Activated gamma-delta T cell (primary cell): ENCODE measurements around the gene ZZZ3.
"Not testable (repeated sequence)": the region's sequence is repeated elsewhere in the genome, so short reads cannot be mapped to it uniquely, and the experiment has no call there.

Source experiments
- DNase-seq: peaks from one replicate; lab custom pipeline; 2025; lab: John Stamatoyannopoulos, UW

ZZZ3 gene

DNA sequence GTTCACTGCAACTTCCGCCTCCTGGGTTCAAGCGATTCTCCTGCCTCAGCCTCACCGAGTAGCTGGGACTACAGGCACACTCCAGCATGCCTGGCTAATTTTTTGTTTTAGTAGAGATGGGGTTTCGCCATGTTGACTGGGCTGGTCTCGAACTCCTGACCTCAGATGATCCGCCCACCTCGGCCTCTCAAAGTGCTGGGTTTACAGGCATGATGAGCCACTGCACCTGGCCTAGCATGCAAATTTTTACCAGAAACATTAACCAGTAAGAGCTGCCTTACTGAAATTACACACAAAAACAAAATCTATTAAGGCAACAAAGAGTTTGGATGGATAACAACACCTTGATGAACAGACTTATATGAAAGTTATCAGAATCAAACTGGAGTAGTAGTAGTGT is 12.1 kb downstream of the ZZZ3 start:
- no peak for DNase-seq

DNA sequence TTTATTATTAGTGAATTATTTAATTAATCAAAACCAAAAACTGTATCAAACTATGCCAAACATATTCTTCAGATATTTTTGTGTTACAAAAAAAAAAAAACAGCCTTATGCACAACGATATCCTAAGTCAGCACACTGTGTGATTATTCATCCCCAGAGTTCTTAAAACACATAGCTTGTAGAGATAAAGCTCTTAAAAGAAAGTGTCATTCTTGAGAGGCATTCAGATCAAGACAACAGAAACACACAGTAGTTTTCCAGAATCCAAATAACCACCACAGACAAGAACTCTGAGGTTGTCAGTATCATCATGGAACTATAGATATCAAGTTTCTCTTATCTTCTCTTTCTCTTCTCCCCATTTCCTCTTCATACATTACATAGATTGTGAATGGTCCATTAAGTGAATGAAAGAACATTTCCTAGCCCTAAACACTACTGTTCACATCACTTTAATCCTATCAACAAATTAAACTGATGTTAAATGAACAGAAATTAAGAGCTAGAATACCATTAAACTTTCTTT is 13.5 kb downstream of the ZZZ3 start:
- DNase-seq: no peak

DNA sequence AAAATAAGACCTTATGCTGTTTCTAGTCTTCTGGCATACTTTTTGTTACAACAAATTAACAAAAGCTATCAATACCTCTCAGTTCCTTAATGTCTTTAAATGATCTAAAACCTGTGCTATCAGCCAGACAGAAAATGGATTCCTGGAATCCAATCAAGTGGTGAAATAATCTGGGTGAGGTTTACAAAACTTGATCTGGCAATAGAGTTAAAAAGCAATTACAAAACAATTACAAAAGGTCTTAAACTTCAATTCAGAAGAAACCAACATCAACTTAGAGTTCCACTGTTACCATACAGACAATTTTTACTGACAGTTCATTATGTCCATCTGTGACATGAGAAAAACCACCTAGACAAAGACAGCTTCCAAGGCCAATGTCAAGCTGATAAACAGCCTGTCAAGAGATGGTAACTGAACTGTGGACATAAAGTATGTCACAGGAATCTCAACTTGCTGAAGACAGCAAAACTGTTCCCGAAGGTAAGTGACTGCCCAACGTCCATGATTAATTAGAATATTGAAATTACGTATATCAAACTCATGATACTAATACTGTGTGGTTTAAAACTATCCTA is 17.4 kb downstream of the ZZZ3 start:
- no peak for DNase-seq

DNA sequence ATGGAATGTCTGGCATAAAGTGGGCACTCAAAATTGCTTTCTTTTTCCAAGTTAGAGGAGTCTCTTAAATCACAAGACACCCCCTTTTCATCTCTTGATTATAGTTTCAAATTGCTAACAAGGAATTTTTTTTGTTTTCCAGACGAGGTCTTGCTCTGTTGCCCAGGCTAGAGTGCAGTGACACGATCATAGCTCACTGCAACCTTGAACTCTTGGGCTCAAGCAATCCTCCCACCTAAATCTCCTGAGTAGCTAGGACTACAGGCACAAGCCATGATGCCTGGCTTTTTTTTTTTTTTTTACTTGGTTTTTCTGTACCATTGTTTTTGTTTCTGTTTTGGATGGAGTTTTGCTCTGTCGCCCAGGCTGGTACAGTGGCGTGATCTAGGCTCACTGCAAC is 20.8 kb downstream of the ZZZ3 start:
- DNase-seq: no peak

DNA sequence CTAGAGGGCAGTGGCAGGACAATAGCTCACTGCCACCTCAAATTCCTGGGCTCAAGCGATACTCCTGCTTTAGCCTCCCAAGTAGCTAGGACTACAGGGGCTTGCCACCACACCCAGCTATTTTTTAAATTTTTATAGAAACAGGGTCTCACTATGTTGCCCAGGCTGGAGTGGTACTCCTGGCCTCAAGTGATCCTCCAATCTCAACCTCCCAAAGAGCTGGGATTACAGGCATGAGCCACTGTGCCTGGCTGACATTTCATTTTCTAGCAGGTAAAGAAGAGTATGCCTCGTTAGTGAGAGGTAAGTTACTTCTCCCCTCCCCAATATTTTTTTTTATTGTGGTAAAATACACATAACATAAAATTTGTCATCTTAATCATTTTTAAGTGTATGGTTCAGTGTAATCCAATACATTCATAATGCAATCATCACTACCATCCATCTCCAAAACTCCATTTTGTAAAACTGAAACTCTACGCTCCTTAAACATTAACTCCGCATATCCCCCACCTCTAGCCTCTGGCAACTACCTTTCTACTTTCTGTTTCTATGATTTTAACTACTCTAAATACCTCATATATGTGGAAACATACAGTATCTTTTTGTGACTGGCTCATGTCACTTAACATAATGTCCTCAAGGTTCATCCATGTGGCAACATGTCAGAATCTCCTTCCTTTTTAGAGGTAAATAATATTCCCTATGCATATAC is 22.4 kb downstream of the ZZZ3 start:
- DNase-seq: no peak

DNA sequence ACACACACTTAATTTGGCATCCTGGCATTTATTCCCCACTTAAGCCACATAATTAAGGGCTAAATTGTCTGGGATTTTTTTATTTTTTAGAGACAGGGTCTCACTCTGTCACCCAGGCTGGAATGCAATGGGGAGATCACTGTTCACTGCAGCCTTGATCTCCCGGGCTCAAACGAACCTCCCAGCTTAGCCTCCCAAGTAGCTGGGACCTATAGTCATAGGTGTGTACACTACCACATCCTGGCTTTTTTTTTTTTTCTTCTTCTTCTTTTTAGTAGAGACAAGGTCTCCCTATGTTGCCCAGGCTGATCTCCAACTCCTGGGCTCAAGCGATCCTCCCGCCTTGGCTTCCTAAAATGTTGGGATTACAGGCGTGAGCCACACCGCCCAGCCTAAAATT is 24.2 kb downstream of the ZZZ3 start:
- no peak for DNase-seq

DNA sequence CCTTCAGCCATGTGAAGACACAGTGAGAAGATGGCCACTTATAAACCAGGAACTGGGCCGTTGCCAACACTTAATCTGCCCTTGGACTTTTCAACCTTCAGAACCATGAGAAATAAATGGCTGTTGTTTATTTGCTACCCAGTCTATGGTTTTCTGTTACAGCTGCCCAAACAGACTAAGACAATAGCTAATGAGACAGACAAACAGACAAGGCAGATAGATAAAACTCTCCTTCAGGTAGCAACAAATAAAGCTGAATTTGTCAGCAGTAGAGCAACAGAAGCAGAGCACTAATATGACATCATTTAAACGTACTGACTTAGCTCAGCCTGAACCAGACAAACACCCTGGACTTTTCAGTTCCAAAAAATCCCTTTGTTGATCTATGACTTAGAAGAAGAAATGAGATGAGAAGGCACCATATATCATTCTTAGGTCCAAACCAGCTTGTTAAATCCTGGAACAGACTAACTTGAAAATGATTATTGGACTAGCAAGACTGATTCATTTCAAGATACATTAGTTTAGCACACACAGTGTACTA is 27.0 kb downstream of the ZZZ3 start:
- DNase-seq: no peak

DNA sequence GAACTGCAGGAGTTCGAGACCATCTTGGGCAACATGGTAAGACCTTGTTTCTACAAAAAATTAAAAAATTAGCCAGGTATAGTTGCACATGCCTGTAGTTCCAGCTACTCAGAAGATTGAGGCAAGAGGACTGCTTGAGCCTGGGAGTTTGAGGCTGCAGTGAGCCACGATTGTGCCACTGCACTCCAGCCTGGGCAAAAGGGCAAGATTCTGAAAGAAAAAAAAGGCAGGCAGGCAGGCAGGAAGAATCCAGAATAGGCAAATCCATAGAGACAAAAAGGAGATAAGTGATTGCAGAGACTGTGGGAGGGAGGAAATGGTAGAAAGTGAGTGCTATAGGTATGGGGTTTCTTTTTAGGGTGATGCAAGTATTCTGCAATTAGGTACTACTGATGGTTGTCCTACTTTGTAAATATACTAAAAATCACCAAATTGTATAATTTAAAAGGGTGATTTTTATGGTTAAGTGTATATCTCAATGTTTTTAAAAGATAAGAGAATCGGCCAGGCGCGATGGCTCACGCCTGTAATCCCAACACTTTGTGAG is 29.4 kb downstream of the ZZZ3 start:
- no peak for DNase-seq

DNA sequence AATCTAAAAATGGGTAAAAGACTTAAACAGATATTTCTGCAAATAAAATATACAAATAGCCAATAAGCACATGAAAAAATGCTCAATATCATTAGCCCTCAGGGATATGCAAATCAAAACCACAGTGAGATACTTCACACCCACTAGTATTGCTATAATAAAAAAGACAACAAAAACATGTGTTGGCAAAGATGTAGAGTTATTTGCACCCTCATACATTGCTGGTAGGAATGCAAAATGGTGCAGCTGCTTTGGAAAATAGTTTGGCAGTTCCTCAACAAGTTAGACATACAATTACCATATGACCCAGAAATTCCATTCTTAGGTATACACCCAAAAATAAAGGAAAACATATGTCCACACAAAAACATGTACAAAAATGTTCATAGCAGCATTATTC is 30.2 kb downstream of the ZZZ3 start:
- no peak for DNase-seq

DNA sequence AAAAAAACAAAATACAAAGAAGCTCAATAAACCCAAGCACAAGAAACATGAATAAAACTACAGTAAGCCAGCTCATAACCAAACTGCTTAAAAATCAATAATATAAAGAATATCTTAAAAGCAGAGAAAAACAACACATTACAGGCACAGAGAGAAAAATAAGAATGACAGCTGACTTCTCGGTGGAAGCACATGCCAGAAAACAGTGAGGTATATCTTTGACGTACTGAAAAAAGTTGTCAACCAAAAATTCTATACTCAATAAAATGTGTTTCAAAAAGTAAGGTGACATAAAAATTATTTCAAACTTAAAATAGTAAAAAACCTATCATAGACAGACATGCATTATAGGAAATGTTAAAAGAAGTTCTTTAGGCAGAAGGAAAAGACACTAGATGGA is 33.3 kb downstream of the ZZZ3 start:
- no peak for DNase-seq

DNA sequence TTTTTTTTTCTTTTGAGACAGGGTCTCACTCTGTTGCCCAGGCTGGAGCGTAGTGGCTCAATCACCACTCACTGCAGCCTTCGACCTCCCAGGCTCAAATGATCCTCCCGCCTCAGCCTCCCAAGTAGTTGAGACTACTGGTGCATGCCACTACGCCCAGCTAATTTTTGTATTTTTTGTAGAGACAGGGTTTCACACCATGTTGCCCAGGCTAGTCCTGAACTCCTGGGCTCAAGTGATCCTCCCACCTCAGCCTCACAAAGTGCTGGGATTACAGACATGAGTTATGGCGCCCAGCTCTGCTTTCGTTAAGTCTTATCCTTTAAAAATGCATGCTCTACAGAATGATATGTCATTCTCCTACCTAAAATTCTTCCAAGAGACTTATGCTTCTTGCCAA is 36.2 kb downstream of the ZZZ3 start:
- DNase-seq: not testable (repeated sequence)

DNA sequence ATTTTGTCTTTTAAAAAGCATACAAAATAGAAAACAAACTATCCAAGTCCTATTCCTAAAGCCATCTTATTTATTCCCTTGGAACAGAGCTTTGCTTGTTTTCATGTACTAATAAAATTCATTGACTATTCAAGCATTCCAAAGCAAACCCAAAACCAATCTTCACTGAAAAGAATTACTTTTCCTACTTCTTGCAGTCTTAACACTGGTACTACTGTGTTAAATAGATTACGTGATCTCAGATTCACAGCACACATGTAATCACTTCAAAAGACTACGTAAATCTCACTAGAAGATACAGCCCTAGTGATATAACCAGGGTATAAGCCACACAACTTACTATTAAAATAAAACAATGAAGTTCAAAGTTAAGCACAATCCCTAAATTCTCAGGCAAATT is 39.0 kb downstream of the ZZZ3 start:
- no peak for DNase-seq

DNA sequence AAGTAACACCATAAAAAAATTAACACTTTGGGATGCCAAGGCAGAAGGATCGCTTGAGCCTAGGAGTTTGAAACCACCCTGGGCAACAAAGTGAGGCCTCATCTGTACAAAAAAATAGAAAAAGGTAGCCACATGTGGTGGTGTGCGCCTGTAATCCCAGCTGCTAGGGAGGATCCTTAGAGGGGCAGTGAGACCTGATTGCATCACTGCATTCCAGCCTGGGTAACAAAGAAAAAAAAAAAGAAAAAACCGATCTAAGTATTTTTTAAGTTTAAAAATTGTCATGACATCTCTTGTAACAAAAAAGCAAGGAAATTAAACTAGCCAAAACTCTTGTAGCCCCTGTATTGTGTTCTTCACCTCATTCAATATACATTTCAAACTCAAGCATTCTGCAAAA is 39.5 kb downstream of the ZZZ3 start:
- no peak for DNase-seq

DNA sequence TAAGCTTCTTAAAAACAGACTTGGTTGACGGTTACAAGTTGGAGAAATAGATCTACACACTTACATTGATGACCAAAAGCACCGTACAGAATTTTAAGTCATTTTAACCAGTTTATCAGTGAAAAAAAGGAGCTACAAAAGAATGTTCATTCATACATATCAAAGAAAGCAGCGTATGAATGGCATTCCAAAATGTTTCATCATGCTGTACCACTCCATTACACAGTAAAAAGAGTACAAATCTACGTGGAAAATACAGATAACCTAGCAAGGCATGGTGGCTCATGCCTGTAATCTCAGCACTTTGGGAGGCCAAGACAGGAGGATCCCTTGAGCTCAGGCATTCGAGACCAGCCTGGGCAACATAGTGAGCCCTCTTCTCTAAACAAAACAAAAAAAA is 40.3 kb downstream of the ZZZ3 start:
- DNase-seq: no peak

DNA sequence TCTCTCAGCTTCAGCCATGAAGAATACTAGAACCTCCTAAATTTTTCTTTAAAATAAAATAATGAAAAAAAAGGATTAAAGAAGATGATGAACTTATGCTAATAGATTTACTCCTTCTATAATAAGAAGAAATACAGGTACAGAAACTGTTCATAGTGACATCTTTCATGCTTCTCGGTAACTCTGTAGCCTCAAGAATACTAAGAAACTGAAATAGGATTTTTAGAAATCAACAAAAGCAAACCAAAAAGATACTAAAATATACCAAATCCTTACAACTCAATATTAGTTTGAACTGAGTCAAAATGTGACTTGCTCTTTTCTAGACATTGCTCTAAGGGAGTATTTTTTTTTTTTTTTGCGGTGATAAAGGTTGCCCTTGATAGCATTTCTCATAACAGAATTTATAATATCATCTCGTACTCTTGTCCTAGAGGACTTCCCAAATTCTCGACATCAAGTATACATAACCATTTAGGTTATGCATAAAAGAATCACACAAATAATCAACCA is 42.8 kb downstream of the ZZZ3 start:
- DNase-seq: no peak

DNA sequence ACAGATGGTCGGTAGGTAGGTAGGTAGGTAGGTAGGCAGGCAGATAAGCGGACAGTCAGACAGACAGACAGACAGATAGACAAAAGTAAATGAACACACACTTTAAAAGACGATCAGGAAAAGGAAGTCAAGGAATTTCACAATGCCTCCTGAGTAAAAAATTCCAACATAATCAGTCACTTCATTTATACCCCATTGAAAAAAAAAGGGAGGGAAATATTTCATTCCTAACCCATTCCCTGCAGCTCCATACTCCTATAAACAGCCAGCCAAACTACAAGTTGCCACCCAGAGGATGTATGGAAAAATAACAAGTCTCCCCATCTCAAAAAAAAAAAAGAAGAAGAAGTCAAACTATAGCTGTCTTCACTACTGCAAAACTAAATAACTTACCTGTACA is 43.4 kb downstream of the ZZZ3 start:
- DNase-seq: no peak

DNA sequence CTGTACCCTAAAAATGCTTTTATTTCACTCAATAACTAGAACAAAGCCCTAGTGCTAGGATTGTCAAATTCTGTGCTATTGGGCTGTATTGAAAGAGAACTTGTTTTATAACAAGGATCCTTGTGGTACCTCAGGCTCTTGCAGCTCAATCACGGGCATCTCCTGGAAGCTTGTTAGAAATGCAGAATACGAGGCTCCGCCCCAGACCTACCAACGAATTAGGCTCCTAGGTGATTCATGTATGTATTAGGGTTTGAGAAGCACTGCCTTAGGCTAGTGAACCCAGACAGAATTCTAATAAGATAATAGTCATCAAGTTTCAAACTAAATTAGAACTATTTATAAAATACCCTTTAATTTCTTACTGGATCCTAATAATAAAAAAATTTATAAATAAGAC is 45.6 kb downstream of the ZZZ3 start:
- no peak for DNase-seq
